Measurements from ENCODE around the gene KAZALD1.

Gene KAZALD1

DNA sequence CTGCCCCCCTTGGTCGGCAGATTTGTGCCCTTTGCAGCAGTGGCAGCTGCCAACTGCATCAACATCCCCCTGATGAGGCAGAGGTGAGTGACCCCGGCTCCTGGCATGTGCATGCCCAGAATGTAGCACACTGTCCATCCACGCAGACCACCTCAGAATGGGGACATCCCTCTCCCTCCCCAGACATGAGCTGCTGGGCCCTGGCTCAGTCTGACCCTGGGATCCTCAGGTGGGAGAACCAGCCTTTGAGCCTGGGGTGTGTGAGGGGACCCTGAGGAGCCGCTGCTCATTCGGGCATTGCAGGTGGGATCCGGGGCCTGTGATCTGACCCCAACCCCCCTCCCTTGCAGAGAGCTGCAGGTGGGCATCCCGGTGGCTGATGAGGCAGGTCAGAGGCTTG is 25.1 kb upstream of the KAZALD1 start:
- H3K27me3 ChIP-seq (replicated peaks): no peaks in the 10 kb centered on the region
- TF ChIP-seq, protein P1, sequence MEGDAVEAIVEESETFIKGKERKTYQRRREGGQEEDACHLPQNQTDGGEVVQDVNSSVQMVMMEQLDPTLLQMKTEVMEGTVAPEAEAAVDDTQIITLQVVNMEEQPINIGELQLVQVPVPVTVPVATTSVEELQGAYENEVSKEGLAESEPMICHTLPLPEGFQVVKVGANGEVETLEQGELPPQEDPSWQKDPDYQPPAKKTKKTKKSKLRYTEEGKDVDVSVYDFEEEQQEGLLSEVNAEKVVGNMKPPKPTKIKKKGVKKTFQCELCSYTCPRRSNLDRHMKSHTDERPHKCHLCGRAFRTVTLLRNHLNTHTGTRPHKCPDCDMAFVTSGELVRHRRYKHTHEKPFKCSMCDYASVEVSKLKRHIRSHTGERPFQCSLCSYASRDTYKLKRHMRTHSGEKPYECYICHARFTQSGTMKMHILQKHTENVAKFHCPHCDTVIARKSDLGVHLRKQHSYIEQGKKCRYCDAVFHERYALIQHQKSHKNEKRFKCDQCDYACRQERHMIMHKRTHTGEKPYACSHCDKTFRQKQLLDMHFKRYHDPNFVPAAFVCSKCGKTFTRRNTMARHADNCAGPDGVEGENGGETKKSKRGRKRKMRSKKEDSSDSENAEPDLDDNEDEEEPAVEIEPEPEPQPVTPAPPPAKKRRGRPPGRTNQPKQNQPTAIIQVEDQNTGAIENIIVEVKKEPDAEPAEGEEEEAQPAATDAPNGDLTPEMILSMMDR (IDR thresholded peaks at IDR 0.05; ENCODE audit: low read depth, low read length, missing control alignments): no peak
- peaks cover 58% of the 10 kb centered on the region for H3K36me3 ChIP-seq (replicated peaks)
- in situ Hi-C loops (cut with HindIII; ENCODE audit: low pct_ligation_motif_present, low sequenced_read_pairs): no loop called here
- H3K4me3 ChIP-seq (ENCODE audit: low read depth, low read length): no peak overlapping the region
- no peak overlapping the region for H3K27ac ChIP-seq
- no peak for DNase-seq

DNA sequence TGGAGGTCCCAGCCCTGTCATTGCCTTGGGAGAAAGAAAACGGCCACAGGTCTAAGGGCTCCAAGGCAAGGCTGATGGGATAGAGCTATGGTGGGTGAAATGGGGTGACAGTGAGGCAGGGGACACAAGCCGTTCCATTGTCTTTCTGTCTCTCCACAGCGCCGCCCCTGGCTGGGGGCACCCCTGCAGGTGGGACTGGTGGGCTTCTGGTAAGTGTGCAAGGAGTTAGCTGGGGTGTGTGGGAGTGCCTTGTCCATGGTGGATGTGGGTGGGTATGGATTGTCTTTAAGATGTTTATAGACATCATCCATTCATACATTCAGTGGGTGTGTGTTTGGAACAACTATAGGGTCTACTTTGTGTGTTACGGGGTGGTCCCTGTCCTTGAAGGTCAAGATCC is 23.3 kb upstream of the KAZALD1 start:
- no peak overlapping the region for H3K4me3 ChIP-seq (ENCODE audit: low read depth, low read length)
- DNase-seq: no peak
- no peaks in the 10 kb centered on the region for H3K27me3 ChIP-seq (replicated peaks)
- peaks cover 59% of the 10 kb centered on the region for H3K36me3 ChIP-seq (replicated peaks)
- TF ChIP-seq, protein P1 (IDR thresholded peaks at IDR 0.05; ENCODE audit: low read depth, low read length, missing control alignments): peak; percentile 23
- H3K27ac ChIP-seq: no peak overlapping the region
- in situ Hi-C loops (cut with HindIII; ENCODE audit: low pct_ligation_motif_present, low sequenced_read_pairs): no loop called here

DNA sequence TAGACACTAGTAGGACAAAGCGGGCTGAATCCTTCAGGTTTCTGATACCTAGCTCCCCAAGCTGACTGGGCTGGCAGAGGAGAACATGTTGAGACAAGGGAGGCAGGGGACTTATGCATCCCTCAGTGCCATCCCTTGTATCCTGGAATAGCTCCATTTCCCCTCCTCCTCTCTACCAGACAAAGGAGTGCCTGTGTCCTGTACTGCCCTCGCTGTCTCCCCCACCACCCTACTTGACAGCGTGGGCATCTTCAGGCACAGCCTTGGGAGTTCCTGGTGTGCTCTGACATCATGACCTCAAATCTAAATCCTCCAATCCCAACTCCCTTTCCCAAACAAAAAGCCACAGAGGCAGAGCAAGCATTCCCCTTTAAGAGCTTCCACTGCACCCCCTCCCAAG is 21.7 kb upstream of the KAZALD1 start:
- H3K36me3 ChIP-seq (replicated peaks): peaks cover 56% of the 10 kb centered on the region
- H3K27me3 ChIP-seq (replicated peaks): no peaks in the 10 kb centered on the region
- no peak overlapping the region for H3K27ac ChIP-seq
- in situ Hi-C loops (cut with HindIII; ENCODE audit: low pct_ligation_motif_present, low sequenced_read_pairs): no loop called here
- H3K4me3 ChIP-seq (ENCODE audit: low read depth, low read length): no peak overlapping the region
- TF ChIP-seq, protein P1 (IDR thresholded peaks at IDR 0.05; ENCODE audit: low read depth, low read length, missing control alignments): no peak
- DNase-seq: no peak

DNA sequence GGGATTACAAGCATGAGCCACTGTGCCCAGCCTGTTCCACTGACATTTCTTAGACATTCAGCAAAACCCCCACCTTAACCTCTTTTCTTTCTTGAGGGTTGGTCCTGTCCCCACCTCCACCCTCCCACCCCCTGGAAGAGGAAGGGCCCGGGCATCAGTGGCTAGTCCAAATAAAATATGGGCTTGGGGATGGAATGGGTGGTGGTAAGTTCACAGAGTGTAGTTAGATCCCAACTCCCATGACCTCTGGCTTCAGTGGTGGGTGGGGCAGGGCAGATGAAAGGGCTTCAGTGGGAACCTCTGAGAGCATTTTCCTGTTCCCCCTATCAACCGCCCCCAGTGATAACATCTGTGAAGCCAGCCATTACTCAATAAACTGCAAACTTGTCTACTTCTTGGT is 20.9 kb upstream of the KAZALD1 start:
- H3K27ac ChIP-seq: no peak overlapping the region
- no peaks in the 10 kb centered on the region for H3K27me3 ChIP-seq (replicated peaks)
- peaks cover 48% of the 10 kb centered on the region for H3K36me3 ChIP-seq (replicated peaks)
- no peak overlapping the region for H3K4me3 ChIP-seq (ENCODE audit: low read depth, low read length)
- in situ Hi-C loops (cut with HindIII; ENCODE audit: low pct_ligation_motif_present, low sequenced_read_pairs): no loop called here
- DNase-seq: no peak
- TF ChIP-seq, protein P1 (IDR thresholded peaks at IDR 0.05; ENCODE audit: low read depth, low read length, missing control alignments): no peak

DNA sequence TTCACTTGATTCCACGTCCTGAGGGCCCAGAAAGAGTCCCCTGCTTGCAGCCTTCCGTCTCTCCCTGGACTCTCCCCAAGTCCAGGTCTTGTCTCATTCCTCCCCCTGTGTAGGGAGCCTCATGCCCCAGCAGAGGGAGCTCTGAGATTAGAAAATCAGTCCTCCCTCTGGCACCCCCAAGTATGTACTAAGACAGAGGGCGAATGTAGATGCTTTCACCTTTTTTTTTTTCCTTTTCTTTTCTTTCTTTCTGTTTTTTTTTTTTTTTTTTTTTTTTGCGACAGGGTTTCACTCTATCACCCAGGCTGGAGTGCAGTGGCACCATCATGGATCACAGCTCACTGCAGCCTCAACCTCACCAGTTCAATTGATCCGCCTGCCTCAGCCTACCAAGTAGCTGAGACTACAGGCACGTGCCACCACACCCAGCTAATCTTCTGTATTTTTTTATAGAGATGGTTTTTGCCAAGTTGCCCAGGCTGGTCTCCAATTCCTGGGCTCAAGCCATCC is 20.5 kb upstream of the KAZALD1 start:
- Histone ChIP-seq H3K36me3 (replicated peaks) (peaks cover 45% of the 10 kb centered on the region), H3K27ac (no peak overlapping the region), H3K4me3 (ENCODE audit: low read depth, low read length) (no peak overlapping the region), H3K27me3 (replicated peaks) (no peaks in the 10 kb centered on the region)
- TF ChIP-seq, protein P1 (IDR thresholded peaks at IDR 0.05; ENCODE audit: low read depth, low read length, missing control alignments): peak; percentile 92
- peak; percentile 79 for DNase-seq
- in situ Hi-C loops (cut with HindIII; ENCODE audit: low pct_ligation_motif_present, low sequenced_read_pairs): no loop called here

DNA sequence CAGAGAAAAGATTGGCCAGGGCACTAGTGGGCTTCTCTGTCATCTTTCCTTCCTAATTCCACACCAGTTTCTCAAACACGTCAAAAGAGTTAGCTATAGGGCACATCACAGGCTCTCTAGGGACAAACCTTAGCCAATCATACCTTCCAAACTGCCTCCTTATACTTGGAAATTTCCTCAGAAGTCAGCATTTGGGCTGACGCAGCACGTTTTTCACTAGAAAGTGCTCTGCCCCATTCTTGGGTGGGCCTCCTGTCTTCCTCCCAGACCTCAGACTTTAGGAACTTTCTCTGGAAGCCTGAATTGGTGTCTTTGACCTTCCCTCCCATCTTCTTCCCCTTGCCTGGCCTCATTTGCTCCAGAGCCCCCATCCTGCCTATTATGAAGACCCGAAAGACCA is 19.7 kb upstream of the KAZALD1 start:
- Histone ChIP-seq H3K27ac (no peak overlapping the region), H3K27me3 (replicated peaks) (no peaks in the 10 kb centered on the region), H3K4me3 (ENCODE audit: low read depth, low read length) (peak overlapping the region; percentile 72), H3K36me3 (replicated peaks) (peaks cover 37% of the 10 kb centered on the region)
- TF ChIP-seq, protein P1 (IDR thresholded peaks at IDR 0.05; ENCODE audit: low read depth, low read length, missing control alignments): no peak
- DNase-seq: no peak
- in situ Hi-C loops (cut with HindIII; ENCODE audit: low pct_ligation_motif_present, low sequenced_read_pairs): no loop called here

Measured in brain microvascular endothelial cell (primary cell).